GM12892 (cell line): ENCODE measurements around the gene IL19.
"Not testable (repeated sequence)": the region's sequence is repeated elsewhere in the genome, so short reads cannot be mapped to it uniquely, and the experiment has no call there.

Experiments used
- POLR2AphosphoS5 ChIP-seq: IDR thresholded peaks from 2 replicates; pipeline ENCODE4 v1.6.1; 2011; ENCODE audit warnings: low read depth, low read length, control low read depth
- TAF1 ChIP-seq: IDR thresholded peaks from 2 replicates; pipeline ENCODE4 v1.6.1; 2011; ENCODE audit warnings: low read depth, mild to moderate bottlenecking, control low read depth, low read length, borderline replicate concordance

- not testable (repeated sequence) for TF ChIP-seq POLR2AphosphoS5, TAF1
Measured at GRCh38 chr1:206853696-206854095, 83.1 kb downstream of the IL19 start.
